Heart right ventricle (tissue), 16 donors: Measurements from ENCODE around the gene GAB2. TPM values are rescaled to one million over a fixed set of nuclear protein-coding genes. Genes with fewer than 3 reads are reported as not detected.

ENCODE experiments used
- ATAC-seq, 8 donors: fragments of 200-7000 bp; cut with Tn5 transposase; one replicate each; pipeline ENCODE4 v1.9.1; 2020; ENCODE audit warnings: mild to moderate bottlenecking in 8 of 8, moderate library complexity in 8 of 8, moderate number of reproducible peaks in 1 of 8
- DNase-seq, 2 donors: peaks; one replicate each; pipeline ENCODE4 v3.0.0-alpha.2; 2020
- H3K27ac ChIP-seq, 10 donors: fragments of 200-600 bp; sonication (generic) in 2 of 10; one replicate each; pipeline versions ENCODE4 v1.5.0 to v1.8.0; 2020 to 2022; ENCODE audit warnings: mild to moderate bottlenecking in 3 of 10
- H3K27me3 ChIP-seq, 7 donors: fragments of 200-600 bp; one replicate each; pipeline ENCODE4 v1.8.0; 2021 to 2022; ENCODE audit warnings: mild to moderate bottlenecking in 2 of 7
- H3K36me3 ChIP-seq, 9 donors: fragments of 200-600 bp; sonication (generic) in 1 of 9; one replicate each; pipeline versions ENCODE4 v1.5.0 to v1.8.0; 2020 to 2022; ENCODE audit warnings: mild to moderate bottlenecking in 2 of 9
- H3K4me1 ChIP-seq, 9 donors: fragments of 200-600 bp; sonication (generic) in 1 of 9; one replicate each; pipeline versions ENCODE4 v1.5.0 to v1.8.0; 2020 to 2022; ENCODE audit warnings: mild to moderate bottlenecking in 4 of 9
- H3K4me3 ChIP-seq, 10 donors: fragments of 200-600 bp; sonication (generic) in 2 of 10; one replicate each; pipeline versions ENCODE4 v1.5.0 to v1.8.0; 2020 to 2022; ENCODE audit warnings: mild to moderate bottlenecking in 7 of 10, moderate library complexity in 2 of 10
- H3K9me3 ChIP-seq, 11 donors: fragments of 200-600 bp in 10 of 11; sonication (generic) in 2 of 11; one replicate each; pipeline versions ENCODE4 v1.5.0 to v1.8.0; 2013 to 2022; ENCODE audit warnings: mild to moderate bottlenecking in 2 of 11, control low read depth in 1 of 11, moderate library complexity in 1 of 11
- WGBS, 2 donors: extraction: QIAGEN DNeasy Blood & Tissue Kit; methylation state at CpG; one replicate each; pipeline ENCODE4 v1.1.7; 2013; ENCODE audit warnings: inconsistent platforms in 1 of 2; 5-methylcytosine and 5-hydroxymethylcytosine counted together
- intact Hi-C, 10 donors: fragments of 100-400 bp; cut with DNase I; formaldehyde crosslinking; loops; one replicate each; pipeline versions ENCODE4 v1.11.1 to v1.14.2; 2022
- polyA plus RNA-seq, 2 donors: library from polyadenylated mRNA; stranded (reverse); fragments of 200-250 nt; gene quantifications; one replicate each; pipeline ENCODE4 v1.2.3, GENCODE V29; 2013
- total RNA-seq, 10 donors: library from RNA; stranded (reverse); fragmentation: NEBNext Ultra II Directional in 3 of 10; extraction: Animal tissue kit (Norgen Biotek cat#: 25700) in 3 of 10; gene quantifications; one replicate each; pipeline versions ENCODE4 v1.2.1 to v1.2.4, GENCODE V29; 2021 to 2023
- TF ChIP-seq, protein P1 (sequence below), 9 donors: fragments of 200-600 bp; sonication (generic) in 2 of 9; IDR thresholded peaks; one replicate each; pipeline versions ENCODE4 v1.5.0 to v1.8.0; 2021 to 2022; ENCODE audit warnings: antibody characterized with exemption in 9 of 9, mild to moderate bottlenecking in 5 of 9, moderate library complexity in 1 of 9
- donor health status: Arrhythmogenic right ventricular cardiomyopathy.
- donor health status: ischemic (EF 13 %, LVEDD 7.1; RV severe dilation, severe dysfunction).
- donor health status: healthy with polysubstance abuse.
- donor health status: DM: no; HTN: yes; CAD: no.
- donor health status: DM: no; HTN: no; CAD: no.
- donor health status: ischemic (EF 25% LVEDD 6.9; RV normal size, moderate dysfunction).
- donor health status: ischemic (EF 25% LVEDD 5.7; RV mildly dilated, moderate dysfunction).
- donor health status: healthy.
- donor health status: DM: yes; HTN: yes; CAD: no.
- donor health status: Ischemic cardiomyopathy.
- donor health status: ischemic (EF 35%, LVEDD 5.7; RV mildly dilated, moderate dysfunction).
- donor health status: nonischemic (EF 11% LVEDD 7.7; RV severe dilation, severe dysfunction).
- donor health status: DM: yes; HTN: yes; CAD: no.
- donor health status: PGD.
- donor health status: ischemic (EF 29% LVEDD 5.4; RV normal size, mild dysfunction).
- donor health status: nonischemic (EF 23%, LVEDD 6.1; RV moderate dilation, normal function).

The GAB2 gene
- total and polyA plus RNA-seq, 12 donors: 5.0 to 44.6 (median 27.0) TPM

GRCh38 chr11:78190871-78191538 lies 226.6 kb downstream of the GAB2 start:
- H3K4me3 ChIP-seq: no peak overlapping the region
- intact Hi-C loops: loop anchor here in 1 of 10 donors (5.0 kb wide), 1 partner anchor 114 kb away; the partner anchor contains the start of gene NDUFC2
- ATAC-seq (no peak), DNase-seq (no peak)
- no peaks in the 10 kb centered on the region for H3K27me3 ChIP-seq
- H3K4me1 ChIP-seq: peaks cover 6 to 60% (median 36%) of the 10 kb centered on the region in 9 donors
- WGBS, 2 donors: 89 to 93% methylated on average over 14 of the region's 14 CpGs
- H3K27ac ChIP-seq: no peak overlapping the region
- H3K9me3 ChIP-seq: no peaks in the 10 kb centered on the region
- TF ChIP-seq, protein P1, sequence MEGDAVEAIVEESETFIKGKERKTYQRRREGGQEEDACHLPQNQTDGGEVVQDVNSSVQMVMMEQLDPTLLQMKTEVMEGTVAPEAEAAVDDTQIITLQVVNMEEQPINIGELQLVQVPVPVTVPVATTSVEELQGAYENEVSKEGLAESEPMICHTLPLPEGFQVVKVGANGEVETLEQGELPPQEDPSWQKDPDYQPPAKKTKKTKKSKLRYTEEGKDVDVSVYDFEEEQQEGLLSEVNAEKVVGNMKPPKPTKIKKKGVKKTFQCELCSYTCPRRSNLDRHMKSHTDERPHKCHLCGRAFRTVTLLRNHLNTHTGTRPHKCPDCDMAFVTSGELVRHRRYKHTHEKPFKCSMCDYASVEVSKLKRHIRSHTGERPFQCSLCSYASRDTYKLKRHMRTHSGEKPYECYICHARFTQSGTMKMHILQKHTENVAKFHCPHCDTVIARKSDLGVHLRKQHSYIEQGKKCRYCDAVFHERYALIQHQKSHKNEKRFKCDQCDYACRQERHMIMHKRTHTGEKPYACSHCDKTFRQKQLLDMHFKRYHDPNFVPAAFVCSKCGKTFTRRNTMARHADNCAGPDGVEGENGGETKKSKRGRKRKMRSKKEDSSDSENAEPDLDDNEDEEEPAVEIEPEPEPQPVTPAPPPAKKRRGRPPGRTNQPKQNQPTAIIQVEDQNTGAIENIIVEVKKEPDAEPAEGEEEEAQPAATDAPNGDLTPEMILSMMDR (IDR thresholded peaks at IDR 0.05): no peak
- H3K36me3 ChIP-seq: peaks cover 0 to 7% (median 0%) of the 10 kb centered on the region in 9 donors

GRCh38 chr11:78190374-78190773 lies 227.2 kb downstream of the GAB2 start:
- H3K27ac ChIP-seq: no peak overlapping the region
- ATAC-seq: no peak
- H3K4me3 ChIP-seq: peak overlapping the region in 1 of 10 donors; percentile 85
- H3K9me3 ChIP-seq: no peaks in the 10 kb centered on the region
- H3K27me3 ChIP-seq: no peaks in the 10 kb centered on the region
- TF ChIP-seq, protein P1 (IDR thresholded peaks at IDR 0.05): no peak
- no peak for DNase-seq
- WGBS, 2 donors: 68 to 78% methylated on average over 3 of the region's 3 CpGs
- intact Hi-C loops: loop anchor here in 1 of 10 donors (5.0 kb wide), 1 partner anchor 113 kb away; the partner anchor contains the start of gene NDUFC2
- H3K36me3 ChIP-seq: peaks cover 0 to 13% (median 0%) of the 10 kb centered on the region in 9 donors
- H3K4me1 ChIP-seq: peaks cover 6 to 63% (median 36%) of the 10 kb centered on the region in 9 donors

DNA sequence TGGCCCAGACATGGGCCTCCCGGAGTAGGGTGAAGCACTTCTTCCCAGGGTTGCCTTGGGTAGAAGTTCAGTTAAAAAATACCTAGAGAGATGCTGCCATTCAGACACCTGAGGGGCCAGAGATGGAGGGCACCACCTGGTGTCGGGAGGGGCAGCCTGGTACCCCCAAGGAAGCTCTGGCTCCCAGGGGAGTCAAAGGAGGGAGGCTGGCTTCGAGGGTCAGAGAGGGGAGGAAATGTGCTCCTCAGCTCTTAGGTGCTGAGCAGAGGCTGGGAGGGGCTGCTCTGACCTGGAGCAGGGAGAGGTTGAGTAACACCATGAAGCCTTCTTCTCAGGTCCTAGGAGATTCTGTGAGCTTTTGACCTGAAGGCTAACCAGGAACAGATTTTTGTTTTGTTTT lies 227.8 kb downstream of the GAB2 start:
- TF ChIP-seq, protein P1 (IDR thresholded peaks at IDR 0.05): no peak
- Histone ChIP-seq H3K27ac (peak overlapping the region in 5 of 10 donors; percentile 17 to 90 (median 84)), H3K9me3 (no peaks in the 10 kb centered on the region), H3K36me3 (peaks cover 0 to 17% (median 0%) of the 10 kb centered on the region in 9 donors), H3K4me1 (peaks cover 6 to 63% (median 36%) of the 10 kb centered on the region in 9 donors), H3K4me3 (peak overlapping the region in 8 of 10 donors; percentile 77 to 89 (median 84)), H3K27me3 (no peaks in the 10 kb centered on the region)
- DNase-seq (no peak), ATAC-seq (no peak)
- WGBS, 2 donors: 47 to 55% methylated on average over 3 of the region's 3 CpGs
- intact Hi-C loops: loop anchor here in 5 of 10 donors (2.0 to 5.0 kb wide), 4 partner anchors 48 to 113 kb away; partner anchors contain the start of genes ALG8 (in 3 of the 5) and NDUFC2 (in 1 of the 5)

- WGBS, 2 donors: 29 to 33% methylated on average over 18 of the region's 18 CpGs
Observed at GRCh38 chr11:78189174-78189724, 228.4 kb downstream of the GAB2 start.

More at GRCh38 chr11:78189174-78189724, 228.4 kb downstream of the GAB2 start:
- no peak for ATAC-seq
- H3K9me3 ChIP-seq: no peaks in the 10 kb centered on the region
- intact Hi-C loops: loop anchor here in 5 of 10 donors (2.0 to 5.0 kb wide), 3 partner anchors 47 to 52 kb away; partner anchors contain the start of gene ALG8 (in 3 of the 5)
- no peaks in the 10 kb centered on the region for H3K27me3 ChIP-seq
- peaks cover 6 to 63% (median 36%) of the 10 kb centered on the region in 9 donors for H3K4me1 ChIP-seq
- H3K27ac ChIP-seq: peak overlapping the region in 9 of 10 donors; percentile 47 to 90 (median 84)
- no peak for DNase-seq
- peaks cover 0 to 17% (median 0%) of the 10 kb centered on the region in 9 donors for H3K36me3 ChIP-seq
- peak overlapping the region; percentile 68 to 89 (median 82) for H3K4me3 ChIP-seq
- TF ChIP-seq, protein P1 (IDR thresholded peaks at IDR 0.05): no peak
